Tibial nerve (tissue), 4 donors: ENCODE measurements around the gene NEAT1.

Source experiments
- CTCF ChIP-seq, 5 experiments: fragments of 200-600 bp in 3 of 5; fragments of 450-650 bp in 2 of 5; sonication (generic) in 3 of 5; IDR thresholded peaks; one replicate each; pipeline ENCODE4 v1.5.1; 2016 to 2019; ENCODE audit warnings: antibody characterized with exemption in 5 of 5, mild to moderate bottlenecking in 3 of 5, moderate library complexity in 2 of 5
- EP300 ChIP-seq, 2 donors: sonication (generic); formaldehyde crosslinking; IDR thresholded peaks; one replicate each; pipeline ENCODE4 v1.6.1; 2017; ENCODE audit warnings: antibody characterized with exemption in 2 of 2, mild to moderate bottlenecking in 1 of 2
- POLR2A ChIP-seq, 2 donors: fragments of 450-650 bp; IDR thresholded peaks; one replicate each; pipeline ENCODE4 v1.6.1; 2017; ENCODE audit warnings: antibody characterized with exemption in 2 of 2, mild to moderate bottlenecking in 2 of 2, moderate library complexity in 2 of 2

GRCh38 chr11:65438257-65439151 lies 15.9 kb downstream of the NEAT1 start:
- TF ChIP-seq POLR2A (IDR thresholded peaks at IDR 0.05) (no peak), EP300 (IDR thresholded peaks at IDR 0.05) (no peak), CTCF (IDR thresholded peaks at IDR 0.05) (no peak)
